LNCaP clone FGC (cell line): ENCODE data around the gene CYP4F11.
"Not testable (repeated sequence)": the region's sequence is repeated elsewhere in the genome, so short reads cannot be mapped to it uniquely, and the experiment has no call there.

Source experiments
- DNase-seq: peaks from one replicate; pipeline ENCODE4 v3.0.0-alpha.2; 2011; ENCODE audit warnings: low read depth
- H3K4me3 ChIP-seq: 2 replicates; pipeline ENCODE4 v1.5.1; 2011; ENCODE audit warnings: mild to moderate bottlenecking, low read depth, low read length, control low read depth
- TF ChIP-seq, protein P1 (sequence below): IDR thresholded peaks from 2 replicates; pipeline ENCODE4 v1.5.1; 2012; ENCODE audit warnings: mild to moderate bottlenecking; ENCODE audit not compliant: control insufficient read depth, insufficient read depth; ENCODE audit errors: extremely low read depth

The CYP4F11 gene

DNA sequence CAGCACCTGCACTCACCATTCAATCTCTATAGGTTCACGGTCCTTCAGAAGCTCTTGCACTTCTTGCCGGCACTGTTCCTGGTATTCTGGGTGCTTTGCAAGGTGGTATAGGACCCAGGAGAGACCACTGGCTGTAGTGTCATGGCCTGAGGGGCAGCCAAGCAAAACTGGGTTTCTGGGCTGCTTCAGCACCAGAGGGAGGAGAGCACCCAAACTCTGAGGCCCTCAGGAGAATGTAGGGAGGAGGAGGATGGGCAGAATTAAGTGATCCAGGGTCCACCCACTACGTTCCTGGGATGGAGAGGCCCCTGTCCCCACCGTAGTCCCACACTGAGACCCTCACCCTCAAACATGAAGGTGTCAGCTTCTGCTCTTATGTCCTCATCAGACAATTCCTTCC, 12.3 kb downstream of the CYP4F11 start:
- TF ChIP-seq, protein P1, sequence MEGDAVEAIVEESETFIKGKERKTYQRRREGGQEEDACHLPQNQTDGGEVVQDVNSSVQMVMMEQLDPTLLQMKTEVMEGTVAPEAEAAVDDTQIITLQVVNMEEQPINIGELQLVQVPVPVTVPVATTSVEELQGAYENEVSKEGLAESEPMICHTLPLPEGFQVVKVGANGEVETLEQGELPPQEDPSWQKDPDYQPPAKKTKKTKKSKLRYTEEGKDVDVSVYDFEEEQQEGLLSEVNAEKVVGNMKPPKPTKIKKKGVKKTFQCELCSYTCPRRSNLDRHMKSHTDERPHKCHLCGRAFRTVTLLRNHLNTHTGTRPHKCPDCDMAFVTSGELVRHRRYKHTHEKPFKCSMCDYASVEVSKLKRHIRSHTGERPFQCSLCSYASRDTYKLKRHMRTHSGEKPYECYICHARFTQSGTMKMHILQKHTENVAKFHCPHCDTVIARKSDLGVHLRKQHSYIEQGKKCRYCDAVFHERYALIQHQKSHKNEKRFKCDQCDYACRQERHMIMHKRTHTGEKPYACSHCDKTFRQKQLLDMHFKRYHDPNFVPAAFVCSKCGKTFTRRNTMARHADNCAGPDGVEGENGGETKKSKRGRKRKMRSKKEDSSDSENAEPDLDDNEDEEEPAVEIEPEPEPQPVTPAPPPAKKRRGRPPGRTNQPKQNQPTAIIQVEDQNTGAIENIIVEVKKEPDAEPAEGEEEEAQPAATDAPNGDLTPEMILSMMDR = no peak
- no peak for DNase-seq
- no peak overlapping the region for H3K4me3 ChIP-seq

DNA sequence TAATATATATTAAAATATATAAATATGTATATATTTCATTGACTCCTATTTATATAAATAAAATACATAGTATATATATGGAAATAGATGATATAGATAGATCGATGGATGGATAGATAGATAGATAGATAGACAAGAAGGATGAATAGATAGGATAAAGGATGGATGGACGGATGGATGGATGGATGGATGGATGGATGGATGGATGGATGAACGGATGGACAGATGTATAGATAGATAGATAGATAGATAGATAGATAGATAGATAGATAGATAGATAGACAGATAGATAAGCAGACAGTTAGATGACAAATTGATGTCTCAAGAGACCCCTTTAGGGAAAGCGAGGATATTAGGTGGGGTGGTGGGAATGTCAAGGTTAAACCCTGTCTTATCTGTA, 15.1 kb downstream of the CYP4F11 start:
- no peak for DNase-seq
- no peak overlapping the region for H3K4me3 ChIP-seq
- TF ChIP-seq, protein P1 = no peak

DNA sequence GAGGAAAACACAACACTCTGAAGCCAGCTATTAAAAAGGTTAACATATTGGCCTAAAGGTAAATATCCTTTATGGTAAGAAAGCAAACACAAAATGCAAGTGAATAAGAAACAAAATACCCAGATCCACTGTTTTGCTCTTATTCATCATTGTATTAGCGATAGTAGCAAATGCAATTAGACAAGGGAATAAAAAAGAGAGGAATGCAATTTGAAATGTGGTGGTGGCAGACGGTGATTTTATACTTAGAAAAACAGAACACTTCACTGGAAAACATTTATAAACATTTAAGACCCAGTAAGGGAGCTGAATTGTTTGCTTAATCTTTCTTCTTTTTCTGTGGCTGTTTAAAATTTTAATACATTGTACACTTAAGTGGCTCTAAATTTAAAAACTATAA, 19.2 kb downstream of the CYP4F11 start:
- DNase-seq = no peak
- TF ChIP-seq, protein P1 = no peak
- no peak overlapping the region for H3K4me3 ChIP-seq

DNA sequence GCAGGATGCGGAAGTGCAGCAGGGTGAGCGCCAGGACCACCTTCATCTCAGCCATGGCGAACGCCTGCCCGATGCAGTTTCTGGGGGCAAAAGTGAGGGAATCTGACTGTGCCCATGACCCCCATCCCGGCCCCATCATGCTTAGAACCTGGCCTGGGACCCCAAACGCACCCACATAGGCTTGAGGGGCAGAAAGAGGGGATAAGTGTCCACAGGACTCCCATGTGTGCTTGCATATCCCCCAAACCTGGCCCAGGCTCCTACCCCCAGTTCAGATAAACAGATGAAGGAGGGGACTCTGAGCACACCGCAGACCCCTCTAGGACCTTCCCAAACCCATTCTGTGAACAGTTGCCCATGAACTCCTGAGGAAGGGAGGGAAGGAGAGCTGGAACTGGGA, 20.5 kb downstream of the CYP4F11 start:
- DNase-seq = no peak
- TF ChIP-seq, protein P1 = no peak
- H3K4me3 ChIP-seq = no peak overlapping the region

DNA sequence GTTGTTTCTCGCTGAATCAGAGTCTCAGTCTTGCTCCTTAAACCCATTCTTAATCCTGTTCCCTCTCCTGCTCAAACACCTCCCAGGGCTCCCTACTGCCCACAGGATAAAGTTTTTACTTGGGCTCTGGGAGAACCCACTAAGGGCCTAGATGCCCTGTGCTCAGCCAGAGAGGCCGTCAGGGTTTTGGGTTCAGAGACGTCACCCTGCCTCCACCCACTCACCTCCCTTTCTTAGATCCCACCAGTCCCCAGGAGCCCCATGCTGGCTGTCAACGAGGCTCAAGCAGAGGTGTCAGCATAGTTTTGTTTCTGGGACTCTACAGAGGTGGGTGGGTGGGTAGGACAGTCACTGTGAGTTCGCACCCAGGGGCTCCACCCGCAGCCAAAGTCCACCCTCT, 20.9 kb downstream of the CYP4F11 start:
- DNase-seq = no peak
- TF ChIP-seq, protein P1 = no peak
- H3K4me3 ChIP-seq = no peak overlapping the region

DNA sequence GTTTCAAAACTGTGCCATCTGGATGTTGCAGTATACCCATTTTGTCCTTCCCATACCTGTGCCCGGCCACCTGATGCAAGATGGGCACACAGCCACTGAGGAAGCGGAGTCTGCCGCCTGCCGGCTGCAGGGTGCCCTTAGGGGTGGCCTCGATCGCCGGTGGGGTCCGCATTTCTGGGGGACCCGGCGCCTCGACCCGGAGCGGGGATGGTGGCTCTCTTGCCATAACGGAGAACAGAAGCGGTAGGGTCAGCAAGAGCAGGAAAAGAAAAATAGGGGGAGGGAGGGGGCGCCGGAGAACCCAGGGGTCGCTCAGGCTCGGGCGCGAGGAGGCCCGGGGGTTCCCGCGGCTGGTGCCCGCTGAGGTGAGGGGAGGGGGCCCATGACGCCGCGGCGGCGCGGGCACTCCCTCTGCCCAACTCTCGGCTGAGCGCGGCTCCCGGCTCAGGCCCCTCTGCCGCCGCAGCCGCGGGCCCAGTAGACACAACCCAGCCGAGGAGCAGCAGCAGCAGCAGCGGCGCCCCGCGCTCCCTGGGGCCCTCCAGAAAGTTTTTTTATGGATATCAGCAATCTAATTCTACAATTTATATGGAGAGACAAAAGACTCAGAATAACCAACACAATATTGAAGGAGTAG, 22.6 kb downstream of the CYP4F11 start:
- H3K4me3 ChIP-seq = no peak overlapping the region
- DNase-seq = no peak
- TF ChIP-seq, protein P1 = no peak

DNA sequence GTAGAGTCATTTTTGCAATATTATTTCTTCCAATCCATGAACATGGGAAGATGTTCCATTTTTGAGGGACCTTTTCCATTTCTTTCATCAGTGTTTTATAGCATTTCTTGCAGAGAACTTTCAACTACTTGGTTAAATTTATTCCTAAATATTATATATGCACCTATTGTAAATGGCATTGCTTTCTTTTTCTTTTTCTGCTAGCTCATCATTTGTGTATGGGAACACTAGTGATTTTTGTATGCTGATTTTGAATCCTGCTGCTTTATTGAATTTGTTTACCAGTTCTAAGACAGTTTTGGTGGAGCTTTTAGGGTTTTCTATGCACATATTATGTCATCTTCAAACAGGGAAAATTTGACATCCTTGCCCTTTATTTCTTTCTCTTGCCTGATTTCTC, 29.3 kb downstream of the CYP4F11 start:
- DNase-seq = no peak
- TF ChIP-seq, protein P1 = no peak
- H3K4me3 ChIP-seq = no peak overlapping the region

DNA sequence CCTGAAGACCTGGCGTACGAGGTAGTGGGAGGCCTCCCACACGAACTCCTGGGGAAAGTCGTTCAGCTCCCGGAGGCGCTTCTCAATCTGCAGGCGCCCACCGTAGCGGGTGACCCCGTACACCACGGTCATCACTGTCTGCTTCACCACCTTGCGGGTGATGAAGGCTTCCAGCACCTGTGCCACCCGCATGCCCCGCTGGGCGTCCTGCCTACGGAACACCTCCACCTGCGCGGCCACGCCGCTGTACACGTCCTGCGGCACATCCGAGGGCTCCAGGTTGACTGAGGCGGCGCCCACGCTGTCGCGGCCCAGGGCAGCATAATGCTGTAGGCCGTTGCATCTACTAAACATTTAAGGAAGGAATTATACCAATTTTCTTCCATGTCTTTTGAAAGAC, 31.4 kb downstream of the CYP4F11 start:
- DNase-seq, H3K4me3 ChIP-seq: not testable (repeated sequence)
